ENCODE results near the gene TLR10.

DNA sequence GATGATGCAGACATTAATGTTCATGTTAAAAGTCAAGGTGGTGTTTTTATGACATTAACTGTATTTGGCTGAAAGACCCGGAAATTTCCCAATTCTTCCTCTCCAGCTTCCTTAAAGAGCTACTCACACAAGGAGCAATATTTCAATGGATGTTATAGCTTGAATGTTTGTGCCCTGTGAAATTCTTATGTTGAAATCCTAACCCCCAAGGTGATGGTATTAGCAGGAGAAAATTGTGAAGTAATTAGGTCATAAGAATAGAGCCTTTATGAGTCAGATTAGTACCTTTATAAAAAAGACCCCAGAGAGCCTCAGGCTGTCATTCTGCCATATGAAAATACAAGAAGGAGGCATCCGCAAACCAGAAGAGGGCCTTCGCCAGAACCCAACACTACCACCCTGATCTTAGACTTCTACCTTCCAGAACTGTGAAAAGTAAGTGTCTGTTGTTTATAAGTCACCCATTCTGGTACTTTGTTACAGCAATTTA lies 18.2 kb upstream of the TLR10 start:
- no peak for TF ChIP-seq CTCF (IDR thresholded peaks at IDR 0.05)
- TF ChIP-seq POLR2A (IDR thresholded peaks at IDR 0.05), result no peak
- TF ChIP-seq POLR2AphosphoS5 (IDR thresholded peaks at IDR 0.05), result no peak

Data from breast epithelium (tissue), 3 donors.